ENCODE results near the gene ABHD16B. TPM values are rescaled to one million over a fixed set of nuclear protein-coding genes. Genes with fewer than 3 reads are reported as not detected.

ABHD16B gene
- total and polyA plus RNA-seq, 10 of the 15 experiments (the other 5 are each of a cell fraction or from before 2014, with no cell fraction given) = 0.13 TPM; not detected in 9

GRCh38 chr20:63822276-63822696 lies 39.0 kb upstream of the ABHD16B start (continued):
- peak; percentile 83 for TF ChIP-seq PKNOX1 (IDR thresholded peaks at IDR 0.05)
- TF ChIP-seq SPI1 (IDR thresholded peaks at IDR 0.05; ENCODE audit: borderline replicate concordance, insufficient read depth, low read depth, low read length) = no peak
- no peak for TF ChIP-seq TCF3 (IDR thresholded peaks at IDR 0.05; ENCODE audit: borderline replicate concordance, insufficient read depth, low read depth, low read length)
- TF ChIP-seq EZH2 (IDR thresholded peaks at IDR 0.05; ENCODE audit: borderline replicate concordance, control insufficient read depth, low read depth, low read length) = no peak

- no peaks in the 10 kb centered on the region for H3K79me2 ChIP-seq (ENCODE audit: control insufficient read depth, insufficient read depth, low read length)
- CTCF ChIA-PET = interaction anchor here (0.6 kb wide), 1 partner anchor 286 kb away, joined by 3 read pairs; no protein-coding TSS in a partner anchor
- no peak overlapping the region for H3K4me3 ChIP-seq
- TF ChIP-seq SMAD1 (IDR thresholded peaks at IDR 0.05; ENCODE audit: low read depth, partially characterized antibody) = no peak
- TF ChIP-seq NR2C2 (IDR thresholded peaks at IDR 0.05; ENCODE audit: borderline replicate concordance, control insufficient read depth, insufficient read length, low read depth) = no peak
- TF ChIP-seq SIX5 (IDR thresholded peaks at IDR 0.05; ENCODE audit: low read depth, low read length, severe bottlenecking) = no peak
- H3K27ac ChIP-seq (ENCODE audit: control insufficient read depth, insufficient read depth) = no peak overlapping the region
- ATAC-seq = no peak
- 0 out of 2 replicates have a peak, but pooled peaks cover 4% of the 10 kb centered on the region for H3K4me1 ChIP-seq (ENCODE audit: control insufficient read depth, insufficient read depth, low read length)
- no peak for DNase-seq (ENCODE audit: low read depth, low spot score)
- FAIRE-seq = no peak
- WGBS (ENCODE audit: insufficient coverage, insufficient replicate concordance, low lambda C conversion rate, missing lambda C conversion rate) = 33% methylated on average over 12 of the region's 12 CpGs
- no TSS peak for BruUV-seq (replicated peaks)
- in situ Hi-C loops (cut with MboI) = no loop called here
- no peaks in the 10 kb centered on the region for H3K9me3 ChIP-seq (replicated peaks; ENCODE audit: control insufficient read depth, insufficient read depth, low read length)
- H4K20me1 ChIP-seq (ENCODE audit: control insufficient read depth, insufficient read depth) = peaks cover 7% of the 10 kb centered on the region; the same call in 1 of the 2 replicates
- intact Hi-C loops (cut with micrococcal nuclease; ENCODE audit: unreplicated experiment) = no loop called here
- POLR2A ChIA-PET = no interaction called here
- peaks cover 3 to 5% of the 10 kb centered on the region in 2 experiments; a peak in 2 of 4 replicates for H3K27me3 ChIP-seq (replicated peaks in 1 of 2; ENCODE audit: control insufficient read depth in 2 of 2, insufficient read depth in 2 of 2, low read length in 1 of 2)
- no peaks in the 10 kb centered on the region for H3K36me3 ChIP-seq (ENCODE audit: control insufficient read depth in 2 of 2, insufficient read depth in 2 of 2, low read length in 1 of 2)
- H2AFZ ChIP-seq (ENCODE audit: control insufficient read depth, low read depth, low read length) = no peak overlapping the region
- RAD21 ChIA-PET (ENCODE audit: unreplicated experiment) = no interaction called here
- no peak overlapping the region for H3K4me2 ChIP-seq (ENCODE audit: control insufficient read depth, insufficient read depth)
- SMC1A ChIA-PET (ENCODE audit: uncharacterized antibody, unreplicated experiment) = no interaction called here
- H3K9ac ChIP-seq (ENCODE audit: control insufficient read depth, insufficient read depth, low read length) = no peak overlapping the region
These were observed 37.5 kb upstream of the ABHD16B start for GRCh38 chr20:63823691-63824311.
